Mesenchymal stem cell (in vitro differentiated cells and primary cell): ENCODE data around the gene CREB3L1.

ENCODE experiments used
- DNase-seq: peaks from one replicate; pipeline ENCODE4 v3.0.0-alpha.2; 2013
- H2AFZ ChIP-seq: one replicate; pipeline ENCODE4 v1.6.1; 2013; ENCODE audit warnings: low read depth, mild to moderate bottlenecking, control low read depth, inconsistent platforms, low read length, moderate library complexity
- H2AK5ac ChIP-seq: 2 replicates; pipeline ENCODE4 v1.6.1; 2013; ENCODE audit warnings: low read length, moderate library complexity, mild to moderate bottlenecking, inconsistent platforms; ENCODE audit not compliant: severe bottlenecking
- H2BK120ac ChIP-seq: one replicate; pipeline ENCODE4 v1.6.1; 2013; ENCODE audit warnings: low read depth, mild to moderate bottlenecking, inconsistent platforms, low read length, moderate library complexity
- H2BK12ac ChIP-seq, 2 experiments: one replicate each; pipeline ENCODE4 v1.6.1; 2013; ENCODE audit warnings: inconsistent platforms in 2 of 2, low read length in 2 of 2, mild to moderate bottlenecking in 2 of 2, moderate library complexity in 2 of 2, control low read depth in 1 of 2
- H2BK15ac ChIP-seq: one replicate; pipeline ENCODE4 v1.6.1; 2013; ENCODE audit warnings: mild to moderate bottlenecking, low read depth, inconsistent platforms; ENCODE audit not compliant: poor library complexity, severe bottlenecking
- H2BK5ac ChIP-seq: 2 replicates; pipeline ENCODE4 v1.6.1; 2013; ENCODE audit warnings: low read depth, mild to moderate bottlenecking, low read length, control low read depth, inconsistent platforms; ENCODE audit not compliant: poor library complexity, severe bottlenecking
- H3K14ac ChIP-seq, 2 experiments: one replicate each; pipeline ENCODE4 v1.6.1; 2013; ENCODE audit warnings: inconsistent platforms in 2 of 2, low read length in 2 of 2, control low read depth in 1 of 2, mild to moderate bottlenecking in 1 of 2, moderate library complexity in 1 of 2
- H3K18ac ChIP-seq, 2 experiments: one replicate each; pipeline ENCODE4 v1.6.1; 2013; ENCODE audit warnings: inconsistent platforms in 2 of 2, low read length in 2 of 2, control low read depth in 1 of 2, low read depth in 1 of 2, mild to moderate bottlenecking in 1 of 2
- H3K23ac ChIP-seq, 2 experiments: one replicate each; pipeline ENCODE4 v1.6.1; 2013; ENCODE audit warnings: inconsistent platforms in 2 of 2, low read length in 2 of 2, mild to moderate bottlenecking in 2 of 2, moderate library complexity in 2 of 2, control low read depth in 1 of 2
- H3K27ac ChIP-seq: 2 replicates; pipeline ENCODE4 v1.5.1; 2013; ENCODE audit warnings: mild to moderate bottlenecking, moderate library complexity, low read length, control low read depth, inconsistent platforms; ENCODE audit not compliant: poor library complexity, severe bottlenecking
- H3K27me3 ChIP-seq, 2 experiments: 2 replicates each; pipeline versions ENCODE4 v1.6.1 to v1.7.0; 2013; ENCODE audit warnings: low read length in 2 of 2, mild to moderate bottlenecking in 2 of 2, moderate library complexity in 2 of 2, control low read depth in 1 of 2, inconsistent platforms in 1 of 2; ENCODE audit not compliant: control insufficient read depth in 1 of 2, insufficient read depth in 1 of 2
- H3K36me3 ChIP-seq, 2 experiments: 2 replicates each; pipeline versions ENCODE4 v1.6.1 to v1.7.0; 2013; ENCODE audit warnings: low read length in 2 of 2, control low read depth in 1 of 2, inconsistent platforms in 1 of 2, low read depth in 1 of 2, mild to moderate bottlenecking in 1 of 2; ENCODE audit not compliant: insufficient read depth in 2 of 2, control insufficient read depth in 1 of 2
- H3K4ac ChIP-seq, 2 experiments: one replicate each; pipeline ENCODE4 v1.6.1; 2013; ENCODE audit warnings: inconsistent platforms in 2 of 2, low read length in 2 of 2, mild to moderate bottlenecking in 2 of 2, moderate library complexity in 2 of 2, control low read depth in 1 of 2, low read depth in 1 of 2
- H3K4me1 ChIP-seq: 2 replicates; pipeline ENCODE4 v1.6.1; 2013; ENCODE audit warnings: low read depth, low read length, control low read depth; ENCODE audit not compliant: control insufficient read depth, insufficient read depth
- H3K4me2 ChIP-seq: 2 replicates; pipeline ENCODE4 v1.6.1; 2013; ENCODE audit warnings: low read length, mild to moderate bottlenecking, inconsistent platforms; ENCODE audit not compliant: poor library complexity, severe bottlenecking
- H3K4me3 ChIP-seq, 2 experiments: 2 replicates each; pipeline versions ENCODE4 v1.5.1 to v1.7.0; 2013; ENCODE audit warnings: low read length in 2 of 2, mild to moderate bottlenecking in 2 of 2, control low read depth in 1 of 2, low read depth in 1 of 2; ENCODE audit not compliant: insufficient read depth in 1 of 2
- H3K79me1 ChIP-seq: replicated peaks from 2 replicates; pipeline ENCODE4 v1.6.1; 2013; ENCODE audit warnings: mild to moderate bottlenecking, control low read depth, low read length, inconsistent platforms; ENCODE audit not compliant: poor library complexity, severe bottlenecking
- H3K9ac ChIP-seq: 2 replicates; pipeline ENCODE4 v1.7.0; 2013; ENCODE audit warnings: mild to moderate bottlenecking, low read length, moderate library complexity
- H3K9me3 ChIP-seq: 2 replicates; pipeline ENCODE4 v1.7.0; 2013; ENCODE audit warnings: mild to moderate bottlenecking, low read length; ENCODE audit not compliant: control insufficient read depth
- H4K8ac ChIP-seq: one replicate; pipeline ENCODE4 v1.6.1; 2013; ENCODE audit warnings: inconsistent platforms, mild to moderate bottlenecking, low read length, moderate library complexity
- H4K91ac ChIP-seq: one replicate; pipeline ENCODE4 v1.6.1; 2013; ENCODE audit warnings: mild to moderate bottlenecking, low read length, inconsistent platforms
- WGBS: methylation state at CpG from one replicate; pipeline ENCODE4 v1.1.7; 2013; ENCODE audit warnings: mixed read lengths; 5-methylcytosine and 5-hydroxymethylcytosine counted together

Gene CREB3L1

DNA sequence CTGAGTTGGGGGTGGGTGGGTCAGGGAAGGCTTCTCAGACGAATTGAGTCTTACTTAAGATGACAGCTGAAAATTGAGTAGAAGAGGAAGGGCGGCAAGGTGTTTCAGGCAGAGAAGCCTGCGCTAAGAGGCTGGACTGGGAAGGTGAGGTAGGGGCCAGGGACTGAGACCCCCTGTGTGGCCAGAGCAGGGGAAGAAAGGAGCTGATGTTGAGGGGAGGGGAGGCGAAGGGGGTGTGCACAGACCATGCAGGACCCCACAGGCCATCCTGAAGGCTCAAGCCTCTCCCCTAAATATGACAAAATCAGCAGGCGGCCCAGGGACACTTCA, 40.6 kb upstream of the CREB3L1 start:
- Histone ChIP-seq H2BK15ac (peak overlapping the region; percentile 60), H3K14ac (no peak overlapping the region), H3K9ac (peak overlapping the region; percentile 89), H3K36me3 (no peaks in the 10 kb centered on the region), H3K4me3 (peak overlapping the region in 1 of 2 experiments; percentile 81), H3K27me3 (no peaks in the 10 kb centered on the region), H2BK12ac (peak overlapping the region; percentile 20 to 92), H4K91ac (peak overlapping the region; percentile 80), H3K79me1 (no peaks in the 10 kb centered on the region), H3K23ac (no peak overlapping the region), H2AK5ac (peak overlapping the region; percentile 36), H2AFZ (peak overlapping the region; percentile 90), H3K27ac (peak overlapping the region; percentile 68), H2BK5ac (no peak overlapping the region), H3K4ac (peak overlapping the region in 1 of 2 experiments; percentile 82), H3K4me1 (peaks cover 20% of the 10 kb centered on the region), H3K4me2 (peak overlapping the region; percentile 84), H2BK120ac (no peak overlapping the region), H3K9me3 (no peaks in the 10 kb centered on the region), H4K8ac (peak overlapping the region; percentile 16), H3K18ac (peak overlapping the region; percentile 90 to 94)
- 11% methylated on average over 4 of the region's 5 CpGs for WGBS
- DNase-seq, result no peak

DNA sequence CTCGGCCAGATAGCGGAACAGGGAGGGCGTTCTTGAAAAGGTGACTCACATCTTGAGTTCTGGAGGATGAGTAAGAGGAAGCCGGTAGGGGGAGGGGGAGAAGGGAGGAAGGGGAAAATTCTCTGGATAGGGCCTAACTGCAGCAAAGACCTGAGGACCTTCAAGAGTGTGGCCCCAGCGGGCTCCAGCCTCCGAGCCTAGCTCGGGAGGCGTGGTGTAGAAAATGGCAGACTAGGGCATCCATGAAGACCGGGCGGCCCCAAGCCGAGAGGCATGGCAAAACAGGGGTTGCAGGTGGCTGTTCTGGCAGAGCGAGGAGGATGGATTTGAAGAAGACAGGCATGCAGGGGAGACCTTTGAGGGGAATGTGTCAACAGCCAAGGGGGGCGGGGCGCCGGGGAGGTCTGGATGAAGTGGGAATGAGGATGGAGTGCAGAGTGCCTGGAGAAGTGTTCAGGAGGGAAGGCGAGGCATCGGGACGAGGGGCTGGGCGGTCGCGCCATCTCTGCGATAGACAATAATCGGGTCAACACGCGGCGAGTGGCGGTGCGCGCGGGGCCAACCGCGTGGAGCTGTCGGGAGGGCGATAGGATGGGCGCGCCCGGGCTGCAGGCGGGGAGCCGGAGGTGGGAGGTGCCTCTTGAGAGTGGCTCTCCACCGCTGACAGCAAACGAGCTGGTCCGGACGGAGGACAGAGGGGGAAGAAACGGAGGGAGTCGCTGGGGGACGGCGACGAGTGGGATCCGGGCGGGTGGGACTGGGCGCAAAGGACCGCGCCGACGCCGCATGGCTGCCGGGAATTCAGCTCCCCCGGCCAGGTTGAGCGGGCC, 40.0 kb upstream of the CREB3L1 start:
- peak overlapping the region; percentile 49 to 96 for H3K4ac ChIP-seq
- WGBS, result under 1% methylated on average over 43 of the region's 59 CpGs
- peak overlapping the region; percentile 33 for H2BK5ac ChIP-seq
- peak overlapping the region; percentile 59 to 81 for H3K4me3 ChIP-seq
- no peaks in the 10 kb centered on the region for H3K79me1 ChIP-seq
- peak overlapping the region; percentile 84 for H3K4me2 ChIP-seq
- peak overlapping the region; percentile 51 to 90 for H2BK12ac ChIP-seq
- no peak overlapping the region for H2AK5ac ChIP-seq
- peak overlapping the region; percentile 96 for H4K91ac ChIP-seq
- H3K27ac ChIP-seq, result peak overlapping the region; percentile 68
- H4K8ac ChIP-seq, result peak overlapping the region; percentile 90
- peak overlapping the region; percentile 90 for H2AFZ ChIP-seq
- peak overlapping the region; percentile 91 to 95 for H3K18ac ChIP-seq
- no peaks in the 10 kb centered on the region for H3K9me3 ChIP-seq
- DNase-seq, result peak; percentile 93
- H3K4me1 ChIP-seq, result peaks cover 20% of the 10 kb centered on the region
- H3K9ac ChIP-seq, result peak overlapping the region; percentile 89
- H3K14ac ChIP-seq, result peak overlapping the region in 1 of 2 experiments; percentile 89
- H2BK15ac ChIP-seq, result peak overlapping the region; percentile 97
- no peaks in the 10 kb centered on the region for H3K36me3 ChIP-seq
- peak overlapping the region in 1 of 2 experiments; percentile 34 for H3K23ac ChIP-seq
- H3K27me3 ChIP-seq, result no peaks in the 10 kb centered on the region
- H2BK120ac ChIP-seq, result peak overlapping the region; percentile 88

DNA sequence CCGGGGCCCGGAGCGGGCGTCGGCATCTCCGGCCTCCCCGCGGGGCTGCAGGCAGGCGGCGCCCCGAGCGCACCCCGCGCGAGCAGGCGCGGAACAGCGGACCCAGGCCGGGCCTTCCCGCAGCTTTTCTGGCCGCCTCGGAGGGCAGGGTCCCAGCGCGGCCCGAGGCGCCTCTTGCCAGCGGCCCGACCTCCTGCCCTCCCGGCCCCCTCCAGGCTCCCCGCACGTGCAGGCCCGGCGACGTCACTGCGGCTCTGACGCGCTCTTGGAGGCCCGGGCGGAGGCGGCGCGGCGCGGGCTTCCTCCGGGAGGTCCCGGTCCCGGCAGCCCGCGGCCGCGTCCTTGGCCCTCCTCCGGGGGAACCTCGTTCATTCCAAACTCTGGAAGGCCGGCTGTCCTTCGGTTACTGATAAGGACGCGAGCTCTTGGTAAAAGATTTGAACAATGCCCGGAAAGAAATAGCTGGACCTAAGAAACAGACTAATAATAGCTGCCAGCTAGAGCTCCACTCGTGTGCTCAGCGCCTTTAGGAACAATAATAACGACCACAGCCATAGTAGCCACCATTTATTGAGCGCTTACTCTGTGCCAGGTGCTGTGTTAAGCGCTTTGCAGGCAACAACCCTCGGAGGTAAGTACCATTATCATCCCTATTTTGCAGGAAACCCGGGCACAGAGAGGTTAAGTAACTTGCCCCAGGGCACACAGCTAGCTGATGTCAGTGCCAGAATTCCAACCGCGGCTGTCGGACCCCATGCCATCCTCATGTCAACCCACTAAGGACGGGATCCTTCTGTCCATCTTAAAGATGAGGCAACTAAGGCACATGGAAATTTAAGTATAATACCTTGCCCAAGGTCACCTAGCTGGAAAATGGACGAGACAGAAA, 39.1 kb upstream of the CREB3L1 start:
- Histone ChIP-seq H4K8ac (peak overlapping the region; percentile 16), H3K9ac (peak overlapping the region; percentile 89), H4K91ac (no peak overlapping the region), H3K79me1 (no peaks in the 10 kb centered on the region), H3K18ac (peak overlapping the region; percentile 71 to 91), H3K4ac (peak overlapping the region in 1 of 2 experiments; percentile 40), H2AK5ac (no peak overlapping the region), H3K27ac (no peak overlapping the region), H2AFZ (no peak overlapping the region), H3K23ac (no peak overlapping the region), H2BK120ac (peak overlapping the region; percentile 88), H3K14ac (no peak overlapping the region), H3K4me2 (peak overlapping the region; percentile 84), H3K36me3 (no peaks in the 10 kb centered on the region), H3K4me3 (peak overlapping the region; percentile 59 to 81), H3K4me1 (peaks cover 25% of the 10 kb centered on the region), H3K9me3 (no peaks in the 10 kb centered on the region), H3K27me3 (no peaks in the 10 kb centered on the region), H2BK12ac (peak overlapping the region in 1 of 2 experiments; percentile 37), H2BK5ac (no peak overlapping the region), H2BK15ac (peak overlapping the region; percentile 97)
- peak; percentile 72 for DNase-seq
- WGBS, result under 1% methylated on average over 68 of the region's 70 CpGs
